NB4 (cell line): Measurements from ENCODE around the gene FUCA1.

Source experiments
- DNase-seq: peaks from one replicate; pipeline ENCODE4 v3.0.0; 2010; ENCODE audit warnings: low read depth
- H3K4me3 ChIP-seq: one replicate; pipeline ENCODE4 v1.5.1; 2011; ENCODE audit warnings: mild to moderate bottlenecking, low read depth, low read length, moderate library complexity
- CTCF ChIP-seq: IDR thresholded peaks from one replicate; pipeline ENCODE4 v1.5.1; 2012; ENCODE audit warnings: low read depth, low read length
- MAX ChIP-seq: IDR thresholded peaks from 2 replicates; pipeline ENCODE4 v1.6.1; 2011; ENCODE audit warnings: low read depth, low read length
- MYC ChIP-seq: IDR thresholded peaks from 2 replicates; pipeline ENCODE4 v1.6.1; 2011; ENCODE audit warnings: low read depth, low read length
- POLR2A ChIP-seq: IDR thresholded peaks from 2 replicates; pipeline ENCODE4 v1.6.1; 2011; ENCODE audit warnings: mild to moderate bottlenecking; ENCODE audit not compliant: insufficient read length; ENCODE audit errors: extremely low read depth

FUCA1 gene

GRCh38 chr1:23814016-23814415 lies 54.1 kb downstream of the FUCA1 start:
- no peak for DNase-seq
- no peak overlapping the region for H3K4me3 ChIP-seq
- no peak for TF ChIP-seq POLR2A
- TF ChIP-seq CTCF, result no peak
- no peak for TF ChIP-seq MAX
- TF ChIP-seq MYC, result no peak

- peak; percentile 91 for DNase-seq
- peak; percentile 89 for TF ChIP-seq CTCF
- no peak for TF ChIP-seq POLR2A
- TF ChIP-seq MYC, result 0 out of 2 replicates have a peak, but pooled peaks have one; percentile 51
- TF ChIP-seq MAX, result peak; percentile 41; the same call in 1 of the 2 replicates
- no peak overlapping the region for H3K4me3 ChIP-seq
Measured at GRCh38 chr1:23810818-23811540, 57.1 kb downstream of the FUCA1 start.

GRCh38 chr1:23809751-23810171 lies 58.3 kb downstream of the FUCA1 start:
- no peak overlapping the region for H3K4me3 ChIP-seq
- DNase-seq, result peak; percentile 89
- TF ChIP-seq CTCF (peak; percentile 93), POLR2A (no peak), MYC (peak; percentile 64), MAX (peak; percentile 36)

GRCh38 chr1:23807453-23807852 lies 60.6 kb downstream of the FUCA1 start:
- no peak for TF ChIP-seq POLR2A
- TF ChIP-seq MYC, result no peak
- no peak for TF ChIP-seq CTCF
- TF ChIP-seq MAX, result no peak
- peak; percentile 84 for DNase-seq
- no peak overlapping the region for H3K4me3 ChIP-seq

GRCh38 chr1:23806280-23806679 lies 61.8 kb downstream of the FUCA1 start:
- TF ChIP-seq CTCF, result no peak
- H3K4me3 ChIP-seq, result no peak overlapping the region
- DNase-seq, result no peak

- H3K4me3 ChIP-seq, result no peak overlapping the region
- TF ChIP-seq CTCF (no peak), POLR2A (no peak), MYC (no peak), MAX (no peak)
- no peak for DNase-seq
Measured at GRCh38 chr1:23805025-23805424, 63.1 kb downstream of the FUCA1 start.
